Type B pancreatic cell (in vitro differentiated cells): ENCODE data around the gene RPS13. TPM values are rescaled to one million over a fixed set of nuclear protein-coding genes. Genes with fewer than 3 reads are reported as not detected.
"Not testable (repeated sequence)": the region's sequence is repeated elsewhere in the genome, so short reads cannot be mapped to it uniquely, and the experiment has no call there.

Experiments
- DNase-seq: peaks from one replicate; pipeline ENCODE4 v3.0.0; 2021; ENCODE audit warnings: mixed read lengths; ENCODE audit not compliant: unreplicated experiment; ENCODE audit errors: extremely low spot score
- H3K27ac Mint-ChIP-seq: 2 replicates; pipeline ENCODE4 v1.8.0; 2021; ENCODE audit warnings: mild to moderate bottlenecking, mixed read lengths
- H3K27me3 Mint-ChIP-seq: 2 replicates; pipeline ENCODE4 v1.8.0; 2021; ENCODE audit warnings: mixed read lengths
- H3K36me3 Mint-ChIP-seq: 2 replicates; pipeline ENCODE4 v1.8.0; 2021; ENCODE audit warnings: mixed read lengths
- H3K4me1 Mint-ChIP-seq: one replicate; pipeline ENCODE4 v1.8.0; 2021; ENCODE audit warnings: mixed read lengths; ENCODE audit not compliant: unreplicated experiment
- H3K4me3 Mint-ChIP-seq: 2 replicates; pipeline ENCODE4 v1.8.0; 2021; ENCODE audit warnings: mild to moderate bottlenecking, mixed read lengths
- H3K9me3 Mint-ChIP-seq: 2 replicates; pipeline ENCODE4 v1.8.0; 2021; ENCODE audit warnings: mixed read lengths
- CTCF ChIP-seq: fragments of 200-600 bp; sonication (generic); conservative IDR thresholded peaks from 2 replicates; pipeline ENCODE4 v1.5.0; 2021; ENCODE audit warnings: antibody characterized with exemption, mild to moderate bottlenecking
- total RNA-seq: library from RNA; stranded (reverse); gene quantifications from 2 replicates; pipeline ENCODE4 v1.2.1, GENCODE V29; 2021; ENCODE audit warnings: low replicate concordance

Gene RPS13
- total RNA-seq, 1 donor from 2014 or later = 1,333 TPM

GRCh38 chr11:17075506-17075905 lies 2.0 kb downstream of the RPS13 start:
- Mint-ChIP-seq H3K36me3 (peaks cover 31% of the 10 kb centered on the region), H3K27me3 (no peaks in the 10 kb centered on the region), H3K4me1 (peaks cover 34% of the 10 kb centered on the region), H3K4me3 (peak overlapping the region; percentile 99), H3K9me3 (no peaks in the 10 kb centered on the region), H3K27ac (peak overlapping the region; percentile 50)
- TF ChIP-seq CTCF = no peak
- DNase-seq = no peak

- H3K27me3 Mint-ChIP-seq = no peaks in the 10 kb centered on the region
- peak overlapping the region; percentile 18 for H3K4me3 Mint-ChIP-seq
- no peaks in the 10 kb centered on the region for H3K9me3 Mint-ChIP-seq
- H3K36me3 Mint-ChIP-seq = peaks cover 31% of the 10 kb centered on the region
- TF ChIP-seq CTCF = no peak
- peaks cover 28% of the 10 kb centered on the region for H3K4me1 Mint-ChIP-seq
- DNase-seq = no peak
- peak overlapping the region; percentile 50 for H3K27ac Mint-ChIP-seq
Observed at GRCh38 chr11:17073370-17074027, 4.0 kb downstream of the RPS13 start.

GRCh38 chr11:17067417-17067816 lies 10.1 kb downstream of the RPS13 start:
- no peak for TF ChIP-seq CTCF
- Mint-ChIP-seq H3K9me3 (peaks cover 5% of the 10 kb centered on the region), H3K4me1 (no peaks in the 10 kb centered on the region), H3K4me3 (no peak overlapping the region), H3K36me3 (no peaks in the 10 kb centered on the region), H3K27ac (no peak overlapping the region), H3K27me3 (no peaks in the 10 kb centered on the region)
- no peak for DNase-seq

GRCh38 chr11:17066691-17067090 lies 10.8 kb downstream of the RPS13 start:
- no peak overlapping the region for H3K4me3 Mint-ChIP-seq
- no peak overlapping the region for H3K27ac Mint-ChIP-seq
- TF ChIP-seq CTCF = no peak
- H3K9me3 Mint-ChIP-seq = peaks cover 5% of the 10 kb centered on the region
- no peaks in the 10 kb centered on the region for H3K36me3 Mint-ChIP-seq
- H3K4me1 Mint-ChIP-seq = no peaks in the 10 kb centered on the region
- no peak for DNase-seq
- H3K27me3 Mint-ChIP-seq = no peaks in the 10 kb centered on the region

- Mint-ChIP-seq H3K27ac (peak overlapping the region; percentile 57), H3K4me1 (no peaks in the 10 kb centered on the region)
- no peak for DNase-seq
Observed at GRCh38 chr11:17063171-17064002, 14.1 kb downstream of the RPS13 start.

GRCh38 chr11:17051146-17051545 lies 26.3 kb downstream of the RPS13 start:
- H3K4me3 Mint-ChIP-seq, H3K4me1 Mint-ChIP-seq: not testable (repeated sequence)

More at GRCh38 chr11:17063171-17064002, 14.1 kb downstream of the RPS13 start:
- no peaks in the 10 kb centered on the region for H3K36me3 Mint-ChIP-seq
- no peaks in the 10 kb centered on the region for H3K27me3 Mint-ChIP-seq
- TF ChIP-seq CTCF = peak; percentile 83
- peaks cover 5% of the 10 kb centered on the region for H3K9me3 Mint-ChIP-seq
- no peak overlapping the region for H3K4me3 Mint-ChIP-seq

GRCh38 chr11:17048491-17048890 lies 29.0 kb downstream of the RPS13 start:
- not testable (repeated sequence) for DNase-seq, H3K9me3 Mint-ChIP-seq, H3K4me1 Mint-ChIP-seq, H3K27me3 Mint-ChIP-seq, H3K36me3 Mint-ChIP-seq
- Mint-ChIP-seq H3K4me3 (peak overlapping the region; percentile 57), H3K27ac (peak overlapping the region; percentile 82)

More at GRCh38 chr11:17051146-17051545, 26.3 kb downstream of the RPS13 start:
- not testable (repeated sequence) for DNase-seq, H3K27ac Mint-ChIP-seq, H3K36me3 Mint-ChIP-seq, H3K27me3 Mint-ChIP-seq, H3K9me3 Mint-ChIP-seq
